Ishikawa (cell line): ENCODE data around the gene CLDN5.

Experiments
- CEBPB ChIP-seq: IDR thresholded peaks from 2 replicates; pipeline ENCODE4 v1.6.1; 2012
- CREB1 ChIP-seq: IDR thresholded peaks from 2 replicates; pipeline ENCODE4 v1.6.1; 2012; ENCODE audit warnings: low read depth
- EGR1 ChIP-seq: IDR thresholded peaks from 2 replicates; pipeline ENCODE4 v1.6.1; 2012
- EP300 ChIP-seq: IDR thresholded peaks from 2 replicates; pipeline ENCODE4 v1.6.1; 2012; ENCODE audit warnings: borderline replicate concordance
- FOXM1 ChIP-seq: IDR thresholded peaks from 2 replicates; pipeline ENCODE4 v1.6.1; 2012; ENCODE audit warnings: low read depth, borderline replicate concordance
- NFIC ChIP-seq: IDR thresholded peaks from 2 replicates; pipeline ENCODE4 v1.6.1; 2012
- RAD21 ChIP-seq: IDR thresholded peaks from 2 replicates; pipeline ENCODE4 v1.6.1; 2012; ENCODE audit warnings: low read depth
- TAF1 ChIP-seq: IDR thresholded peaks from 2 replicates; pipeline ENCODE4 v1.6.1; 2012; ENCODE audit warnings: low read depth, mild to moderate bottlenecking
- TCF12 ChIP-seq: IDR thresholded peaks from 2 replicates; pipeline ENCODE4 v1.6.1; 2012; ENCODE audit warnings: low read depth
- TEAD4 ChIP-seq: IDR thresholded peaks from 2 replicates; pipeline ENCODE4 v1.6.1; 2012
- YY1 ChIP-seq: IDR thresholded peaks from 2 replicates; pipeline ENCODE4 v1.6.1; 2012; ENCODE audit warnings: low read depth
- ZBTB7A ChIP-seq: IDR thresholded peaks from 2 replicates; pipeline ENCODE4 v1.6.1; 2012; ENCODE audit warnings: low read depth
- TF ChIP-seq, protein P1 (sequence below): IDR thresholded peaks from 2 replicates; pipeline ENCODE4 v1.6.1; 2012
- TF ChIP-seq, protein P2 (sequence below): IDR thresholded peaks from 2 replicates; pipeline ENCODE4 v1.6.1; 2012; ENCODE audit warnings: low read depth, mild to moderate bottlenecking
- TF ChIP-seq, protein P3 (sequence below): IDR thresholded peaks from 2 replicates; pipeline ENCODE4 v1.6.1; 2012

The CLDN5 gene

DNA sequence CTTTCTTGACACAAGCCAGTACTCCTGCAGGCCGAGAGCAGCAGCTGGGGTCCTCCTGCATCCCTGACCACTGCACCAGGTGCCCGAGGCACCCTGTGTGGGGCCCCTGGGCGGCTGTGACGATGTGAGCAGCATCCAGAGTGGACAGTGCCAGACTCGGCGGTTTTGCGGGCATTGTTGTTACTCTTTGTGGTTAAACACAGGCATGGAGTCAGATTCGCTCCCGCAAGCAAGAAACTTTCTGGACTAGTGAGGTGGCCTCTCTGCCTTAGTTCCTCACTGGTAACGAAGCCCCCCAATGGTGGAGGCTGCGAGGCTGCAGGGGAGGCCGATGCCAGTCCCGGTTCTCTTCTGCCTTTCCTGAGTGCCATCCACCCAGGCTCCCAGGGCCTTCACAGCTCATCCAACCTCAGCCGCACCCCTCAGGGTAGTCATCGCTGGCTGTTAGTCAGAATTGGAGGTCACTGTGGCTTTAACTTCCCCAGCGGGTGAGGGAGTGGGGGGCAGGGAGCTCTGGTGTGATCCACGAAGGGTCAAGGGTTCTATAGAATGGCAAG is 3.7 kb upstream of the CLDN5 start:
- TF ChIP-seq FOXM1: no peak
- TF ChIP-seq ZBTB7A: no peak
- TF ChIP-seq, protein P1, sequence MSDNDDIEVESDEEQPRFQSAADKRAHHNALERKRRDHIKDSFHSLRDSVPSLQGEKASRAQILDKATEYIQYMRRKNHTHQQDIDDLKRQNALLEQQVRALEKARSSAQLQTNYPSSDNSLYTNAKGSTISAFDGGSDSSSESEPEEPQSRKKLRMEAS: no peak
- no peak for TF ChIP-seq NFIC
- TF ChIP-seq EGR1: no peak

DNA sequence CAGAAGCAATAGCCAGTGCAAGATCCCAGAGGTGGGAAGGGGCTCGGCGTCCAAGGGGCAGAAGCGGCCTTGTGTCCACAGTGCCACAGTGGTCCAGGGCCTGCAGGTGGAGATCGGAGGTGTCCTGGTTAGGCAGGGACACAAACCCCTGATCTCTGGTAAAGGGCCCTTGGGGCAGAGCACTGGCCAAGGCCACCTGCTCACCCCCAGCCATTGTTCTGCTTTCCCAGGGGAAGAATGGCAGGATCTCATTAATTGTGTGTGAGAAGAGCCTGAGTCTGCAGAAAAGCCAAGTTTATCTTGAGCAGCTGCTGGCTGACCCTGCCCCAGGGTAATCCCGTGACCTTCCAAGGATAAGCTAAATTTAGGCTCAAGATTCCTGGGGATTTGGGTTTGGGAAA is 3.1 kb upstream of the CLDN5 start:
- no peak for TF ChIP-seq TEAD4
- no peak for TF ChIP-seq EP300
- TF ChIP-seq CEBPB: no peak
- no peak for TF ChIP-seq RAD21
- TF ChIP-seq, protein P1: no peak
- TF ChIP-seq NFIC: no peak
- no peak for TF ChIP-seq TCF12
- TF ChIP-seq EGR1: no peak
- no peak for TF ChIP-seq CREB1
- TF ChIP-seq, protein P2, sequence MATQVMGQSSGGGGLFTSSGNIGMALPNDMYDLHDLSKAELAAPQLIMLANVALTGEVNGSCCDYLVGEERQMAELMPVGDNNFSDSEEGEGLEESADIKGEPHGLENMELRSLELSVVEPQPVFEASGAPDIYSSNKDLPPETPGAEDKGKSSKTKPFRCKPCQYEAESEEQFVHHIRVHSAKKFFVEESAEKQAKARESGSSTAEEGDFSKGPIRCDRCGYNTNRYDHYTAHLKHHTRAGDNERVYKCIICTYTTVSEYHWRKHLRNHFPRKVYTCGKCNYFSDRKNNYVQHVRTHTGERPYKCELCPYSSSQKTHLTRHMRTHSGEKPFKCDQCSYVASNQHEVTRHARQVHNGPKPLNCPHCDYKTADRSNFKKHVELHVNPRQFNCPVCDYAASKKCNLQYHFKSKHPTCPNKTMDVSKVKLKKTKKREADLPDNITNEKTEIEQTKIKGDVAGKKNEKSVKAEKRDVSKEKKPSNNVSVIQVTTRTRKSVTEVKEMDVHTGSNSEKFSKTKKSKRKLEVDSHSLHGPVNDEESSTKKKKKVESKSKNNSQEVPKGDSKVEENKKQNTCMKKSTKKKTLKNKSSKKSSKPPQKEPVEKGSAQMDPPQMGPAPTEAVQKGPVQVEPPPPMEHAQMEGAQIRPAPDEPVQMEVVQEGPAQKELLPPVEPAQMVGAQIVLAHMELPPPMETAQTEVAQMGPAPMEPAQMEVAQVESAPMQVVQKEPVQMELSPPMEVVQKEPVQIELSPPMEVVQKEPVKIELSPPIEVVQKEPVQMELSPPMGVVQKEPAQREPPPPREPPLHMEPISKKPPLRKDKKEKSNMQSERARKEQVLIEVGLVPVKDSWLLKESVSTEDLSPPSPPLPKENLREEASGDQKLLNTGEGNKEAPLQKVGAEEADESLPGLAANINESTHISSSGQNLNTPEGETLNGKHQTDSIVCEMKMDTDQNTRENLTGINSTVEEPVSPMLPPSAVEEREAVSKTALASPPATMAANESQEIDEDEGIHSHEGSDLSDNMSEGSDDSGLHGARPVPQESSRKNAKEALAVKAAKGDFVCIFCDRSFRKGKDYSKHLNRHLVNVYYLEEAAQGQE: no peak

DNA sequence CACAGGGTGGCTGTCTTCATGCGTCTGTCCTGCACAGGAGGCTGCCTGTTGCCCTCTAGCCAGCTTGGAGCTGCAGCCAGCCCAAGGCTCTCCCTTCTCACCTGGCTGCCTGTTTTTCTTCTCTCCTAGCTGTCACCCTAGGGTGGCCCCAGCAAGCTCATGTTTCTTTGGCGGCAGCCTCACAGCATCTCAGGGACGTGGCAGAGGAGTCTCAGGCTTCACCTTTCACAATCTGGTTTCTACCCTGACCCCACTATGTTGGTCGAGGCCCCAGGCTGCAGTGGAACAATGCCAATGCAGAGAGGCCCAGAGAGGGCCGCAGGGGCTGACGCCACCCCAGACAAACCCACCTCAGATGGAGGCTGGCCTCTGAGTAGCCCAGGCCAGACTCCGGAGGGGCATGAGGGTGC is 2.5 kb upstream of the CLDN5 start:
- TF ChIP-seq CEBPB (no peak), RAD21 (no peak), YY1 (no peak), TEAD4 (no peak), EP300 (no peak), NFIC (no peak), CREB1 (no peak)
- TF ChIP-seq, protein P3, sequence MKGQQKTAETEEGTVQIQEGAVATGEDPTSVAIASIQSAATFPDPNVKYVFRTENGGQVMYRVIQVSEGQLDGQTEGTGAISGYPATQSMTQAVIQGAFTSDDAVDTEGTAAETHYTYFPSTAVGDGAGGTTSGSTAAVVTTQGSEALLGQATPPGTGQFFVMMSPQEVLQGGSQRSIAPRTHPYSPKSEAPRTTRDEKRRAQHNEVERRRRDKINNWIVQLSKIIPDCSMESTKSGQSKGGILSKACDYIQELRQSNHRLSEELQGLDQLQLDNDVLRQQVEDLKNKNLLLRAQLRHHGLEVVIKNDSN: no peak
- TF ChIP-seq, protein P1: no peak

DNA sequence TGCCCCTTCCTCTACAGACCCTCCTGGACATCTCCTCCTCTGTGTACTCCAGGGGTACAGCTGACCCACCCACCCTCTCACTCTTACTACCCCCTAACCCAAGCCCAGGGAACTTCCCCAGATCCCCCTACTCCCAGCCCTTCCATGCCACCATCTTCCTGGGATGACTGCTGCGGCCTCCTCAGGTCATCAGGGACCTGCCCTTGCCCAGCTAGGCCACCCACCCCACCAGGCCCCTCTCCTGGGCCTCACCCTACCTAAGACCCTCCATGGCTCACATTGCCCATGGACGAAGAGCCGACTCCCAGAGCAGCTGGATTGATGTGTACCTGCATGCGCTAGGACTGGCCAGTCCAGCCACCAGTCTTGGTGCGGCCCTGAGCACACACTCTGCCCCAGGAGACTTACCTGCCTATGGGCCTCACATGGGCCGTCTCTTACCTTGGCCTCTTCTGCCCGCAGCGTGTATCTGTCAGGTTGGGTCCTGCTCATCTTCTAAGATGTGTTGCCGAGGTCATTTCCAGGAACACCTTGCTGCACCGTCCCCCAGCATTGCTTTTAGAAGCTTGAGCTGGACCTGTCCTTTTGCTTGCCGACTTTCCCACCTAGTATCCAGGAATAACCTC is 2.0 kb upstream of the CLDN5 start:
- TF ChIP-seq, protein P3: no peak
- TF ChIP-seq TAF1 (no peak), TEAD4 (no peak), CREB1 (no peak), FOXM1 (no peak), EGR1 (no peak), YY1 (no peak), CEBPB (no peak), NFIC (no peak)
- TF ChIP-seq, protein P1: no peak

DNA sequence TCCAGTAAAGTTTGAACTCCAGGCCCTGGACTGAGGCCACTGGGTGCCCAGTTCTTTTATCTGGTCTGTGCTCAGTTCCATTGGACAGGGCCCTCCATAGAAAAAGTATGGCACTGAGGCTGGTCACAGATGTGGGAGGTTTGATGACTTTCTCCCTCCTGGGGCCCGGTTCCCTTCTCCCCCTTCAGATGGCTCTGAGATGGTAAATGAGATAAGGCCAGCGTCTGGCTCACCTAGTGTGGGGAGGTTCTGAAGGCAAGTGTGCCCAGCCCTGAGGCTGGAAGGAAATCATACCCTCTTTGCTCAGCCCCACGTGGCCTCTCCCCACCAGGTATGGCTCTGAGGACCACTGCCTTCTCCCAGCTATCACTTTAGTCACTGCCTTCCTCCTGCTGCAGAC is 1.5 kb upstream of the CLDN5 start:
- TF ChIP-seq TAF1 (no peak), TCF12 (no peak), CREB1 (no peak), TEAD4 (no peak), CEBPB (no peak), ZBTB7A (no peak), EGR1 (no peak), YY1 (no peak), EP300 (no peak), NFIC (no peak), RAD21 (no peak)

DNA sequence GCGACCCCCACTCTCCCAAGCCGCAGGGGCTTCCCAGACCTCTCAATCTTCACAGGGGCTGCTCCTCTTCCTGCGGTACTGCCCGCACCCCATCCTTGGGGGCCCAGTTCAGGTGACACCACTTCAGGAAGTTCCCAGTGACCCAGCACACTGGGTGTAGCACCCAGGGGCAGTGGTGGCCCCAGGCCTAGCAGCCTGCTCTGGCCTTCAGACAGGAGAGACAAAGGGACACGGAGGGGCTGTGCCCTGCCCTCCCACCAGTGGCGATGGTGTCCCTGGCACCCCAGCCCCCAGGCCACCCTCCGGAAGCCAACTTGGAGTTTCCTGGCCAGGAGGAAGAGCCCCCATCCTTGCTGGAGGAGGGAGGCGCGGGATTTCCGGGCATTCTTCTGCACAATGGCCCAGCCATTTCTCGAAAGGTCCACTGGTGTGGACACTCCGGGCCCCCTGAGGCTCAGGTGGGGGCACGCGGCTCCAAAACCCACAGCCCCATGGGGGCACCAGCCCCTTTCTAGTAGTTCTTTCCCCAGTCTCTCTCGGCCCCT is 978 bp upstream of the CLDN5 start:
- no peak for TF ChIP-seq TAF1
- TF ChIP-seq CEBPB: no peak
- no peak for TF ChIP-seq CREB1
- no peak for TF ChIP-seq NFIC
- no peak for TF ChIP-seq YY1
- TF ChIP-seq EGR1: no peak
- TF ChIP-seq, protein P3: no peak
- TF ChIP-seq, protein P2: no peak
- no peak for TF ChIP-seq TCF12
- TF ChIP-seq RAD21: no peak
- no peak for TF ChIP-seq TEAD4
- TF ChIP-seq EP300: no peak
- TF ChIP-seq FOXM1: no peak
- TF ChIP-seq, protein P1: no peak
- TF ChIP-seq ZBTB7A: no peak
